ENCODE measurements around the gene SNRNP48. TPM values are rescaled to one million over a fixed set of nuclear protein-coding genes. Genes with fewer than 3 reads are reported as not detected.

SNRNP48 gene
- total RNA-seq, 1 donor from 2014 or later = 9.6 TPM

DNA sequence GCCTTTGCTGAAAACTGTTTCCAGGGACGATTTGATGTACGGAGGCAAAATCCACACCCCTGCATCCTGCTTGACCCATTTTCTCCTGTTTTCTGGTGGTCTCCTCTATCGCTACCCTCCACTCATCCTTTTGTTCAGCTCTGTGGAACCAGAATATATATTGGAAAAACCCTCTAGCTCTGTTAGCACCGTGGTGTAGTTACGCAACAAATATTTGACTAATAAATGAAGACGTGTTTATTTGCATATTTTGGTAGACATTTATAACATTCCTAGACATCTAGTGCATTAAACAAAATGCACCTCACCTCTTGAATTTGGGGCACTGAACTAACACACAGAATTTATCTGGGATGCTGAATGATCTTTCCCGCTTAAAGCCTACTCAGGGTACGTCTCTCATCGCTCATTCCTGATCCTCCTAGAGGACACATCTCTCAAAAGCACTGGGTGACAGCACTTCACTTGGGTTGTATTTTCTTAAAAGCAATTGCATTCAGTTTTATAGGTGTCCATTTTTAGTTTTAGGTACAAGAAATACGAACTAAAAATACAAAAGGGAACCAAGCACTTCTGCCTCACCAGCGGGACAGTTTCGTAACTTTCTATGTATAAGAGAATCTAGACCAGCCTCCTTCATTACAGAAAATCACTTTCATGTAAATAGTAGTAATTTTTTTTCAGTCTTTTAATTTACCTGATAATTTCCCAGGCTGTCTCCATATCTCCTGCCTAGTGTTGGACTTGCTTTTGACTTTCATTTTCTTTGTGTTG lies 59.2 kb downstream of the SNRNP48 start:
- Histone ChIP-seq H3K27ac (no peak overlapping the region), H3K4me3 (no peak overlapping the region), H3K27me3 (peaks cover 3% of the 10 kb centered on the region), H3K4me1 (no peaks in the 10 kb centered on the region), H3K36me3 (no peaks in the 10 kb centered on the region), H3K9me3 (no peaks in the 10 kb centered on the region)
- intact Hi-C loops (cut with DNase I) = no loop called here
- TF ChIP-seq, protein P1, sequence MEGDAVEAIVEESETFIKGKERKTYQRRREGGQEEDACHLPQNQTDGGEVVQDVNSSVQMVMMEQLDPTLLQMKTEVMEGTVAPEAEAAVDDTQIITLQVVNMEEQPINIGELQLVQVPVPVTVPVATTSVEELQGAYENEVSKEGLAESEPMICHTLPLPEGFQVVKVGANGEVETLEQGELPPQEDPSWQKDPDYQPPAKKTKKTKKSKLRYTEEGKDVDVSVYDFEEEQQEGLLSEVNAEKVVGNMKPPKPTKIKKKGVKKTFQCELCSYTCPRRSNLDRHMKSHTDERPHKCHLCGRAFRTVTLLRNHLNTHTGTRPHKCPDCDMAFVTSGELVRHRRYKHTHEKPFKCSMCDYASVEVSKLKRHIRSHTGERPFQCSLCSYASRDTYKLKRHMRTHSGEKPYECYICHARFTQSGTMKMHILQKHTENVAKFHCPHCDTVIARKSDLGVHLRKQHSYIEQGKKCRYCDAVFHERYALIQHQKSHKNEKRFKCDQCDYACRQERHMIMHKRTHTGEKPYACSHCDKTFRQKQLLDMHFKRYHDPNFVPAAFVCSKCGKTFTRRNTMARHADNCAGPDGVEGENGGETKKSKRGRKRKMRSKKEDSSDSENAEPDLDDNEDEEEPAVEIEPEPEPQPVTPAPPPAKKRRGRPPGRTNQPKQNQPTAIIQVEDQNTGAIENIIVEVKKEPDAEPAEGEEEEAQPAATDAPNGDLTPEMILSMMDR (IDR thresholded peaks at IDR 0.05) = no peak
- no peak for TF ChIP-seq POLR2AphosphoS5 (IDR thresholded peaks at IDR 0.05; ENCODE audit: insufficient read depth in 1 of 2, low read depth in 1 of 2)
- TF ChIP-seq POLR2A (IDR thresholded peaks at IDR 0.05) = no peak
- DNase-seq (ENCODE audit: extremely low spot score in 2 of 2) = no peak

DNA sequence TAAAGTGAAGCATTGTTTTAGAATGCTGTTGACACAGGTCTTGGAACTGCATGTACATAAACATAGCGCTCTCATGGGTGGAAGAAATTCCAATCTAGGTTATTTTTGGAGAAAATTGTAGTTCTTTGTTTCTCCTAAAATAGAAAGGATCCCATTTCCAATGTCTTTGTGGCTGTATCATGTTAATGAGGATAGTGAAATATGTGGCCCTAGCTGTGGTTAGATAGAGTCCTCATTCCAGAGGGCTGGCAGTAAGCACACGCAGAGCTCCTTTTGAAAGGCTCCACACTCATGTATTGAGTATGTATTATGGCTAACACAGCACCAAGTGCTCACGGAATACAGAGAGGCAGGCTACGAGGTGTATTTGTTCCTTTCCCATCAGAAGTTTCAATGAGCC lies 60.9 kb downstream of the SNRNP48 start:
- H3K9me3 ChIP-seq = no peaks in the 10 kb centered on the region
- no peak overlapping the region for H3K27ac ChIP-seq
- H3K4me3 ChIP-seq = no peak overlapping the region
- H3K36me3 ChIP-seq = no peaks in the 10 kb centered on the region
- TF ChIP-seq, protein P1 (IDR thresholded peaks at IDR 0.05) = no peak
- no peak for TF ChIP-seq POLR2AphosphoS5 (IDR thresholded peaks at IDR 0.05; ENCODE audit: insufficient read depth in 1 of 2, low read depth in 1 of 2)
- TF ChIP-seq POLR2A (IDR thresholded peaks at IDR 0.05) = no peak
- H3K4me1 ChIP-seq = no peaks in the 10 kb centered on the region
- H3K27me3 ChIP-seq = peaks cover 3% of the 10 kb centered on the region
- intact Hi-C loops (cut with DNase I) = no loop called here
- DNase-seq (ENCODE audit: extremely low spot score in 2 of 2) = no peak

DNA sequence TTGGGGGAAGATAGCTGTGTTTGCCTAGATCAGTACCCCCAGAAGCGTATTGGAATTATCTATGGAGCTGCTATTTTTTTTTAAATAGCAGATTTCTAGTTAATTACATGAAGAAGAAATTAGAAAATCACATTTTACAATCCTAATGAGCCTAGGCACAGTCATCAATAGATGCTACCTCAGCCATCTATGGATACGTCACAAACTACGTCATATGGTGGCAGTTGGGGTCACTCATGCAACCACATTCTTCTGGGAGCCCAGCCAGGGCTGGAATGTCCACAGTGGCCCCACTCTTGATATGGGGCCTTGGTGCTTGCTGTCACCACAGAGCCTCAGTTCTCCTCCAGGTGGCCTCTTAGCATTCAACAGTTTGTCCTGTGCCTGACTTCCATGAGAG lies 63.0 kb downstream of the SNRNP48 start:
- no peak overlapping the region for H3K27ac ChIP-seq
- H3K27me3 ChIP-seq = peaks cover 3% of the 10 kb centered on the region
- DNase-seq (ENCODE audit: extremely low spot score in 2 of 2) = no peak
- H3K4me1 ChIP-seq = no peaks in the 10 kb centered on the region
- TF ChIP-seq, protein P1 (IDR thresholded peaks at IDR 0.05) = no peak
- TF ChIP-seq POLR2AphosphoS5 (IDR thresholded peaks at IDR 0.05; ENCODE audit: insufficient read depth in 1 of 2, low read depth in 1 of 2) = no peak
- TF ChIP-seq POLR2A (IDR thresholded peaks at IDR 0.05) = no peak
- H3K9me3 ChIP-seq = no peaks in the 10 kb centered on the region
- no peaks in the 10 kb centered on the region for H3K36me3 ChIP-seq
- no peak overlapping the region for H3K4me3 ChIP-seq
- intact Hi-C loops (cut with DNase I) = no loop called here

DNA sequence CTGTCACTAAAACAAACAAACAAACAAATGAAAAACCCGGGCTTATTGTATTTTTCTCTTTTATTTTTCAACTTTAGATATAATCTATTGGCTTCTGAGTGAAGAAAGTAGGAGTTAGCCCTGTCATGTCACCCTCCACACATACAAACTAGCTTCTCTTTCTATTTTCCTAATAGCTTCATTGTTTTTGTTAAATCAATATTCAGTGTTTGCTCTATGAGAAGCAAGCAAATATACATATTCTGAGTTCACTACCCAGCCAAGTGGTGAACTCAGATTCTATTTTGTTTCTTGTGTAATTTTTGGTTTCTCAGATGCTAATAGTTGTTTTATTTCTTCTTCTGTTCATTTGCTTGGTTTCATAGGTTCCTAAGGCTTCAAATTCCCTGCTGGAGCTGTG lies 66.4 kb downstream of the SNRNP48 start:
- Histone ChIP-seq H3K27me3 (no peaks in the 10 kb centered on the region), H3K27ac (no peak overlapping the region), H3K4me3 (no peak overlapping the region), H3K9me3 (no peaks in the 10 kb centered on the region), H3K36me3 (no peaks in the 10 kb centered on the region), H3K4me1 (no peaks in the 10 kb centered on the region)
- DNase-seq (ENCODE audit: extremely low spot score in 2 of 2) = no peak
- intact Hi-C loops (cut with DNase I) = no loop called here
- TF ChIP-seq POLR2AphosphoS5 (IDR thresholded peaks at IDR 0.05; ENCODE audit: insufficient read depth in 1 of 2, low read depth in 1 of 2) (no peak), POLR2A (IDR thresholded peaks at IDR 0.05) (no peak)
- TF ChIP-seq, protein P1 (IDR thresholded peaks at IDR 0.05) = no peak

DNA sequence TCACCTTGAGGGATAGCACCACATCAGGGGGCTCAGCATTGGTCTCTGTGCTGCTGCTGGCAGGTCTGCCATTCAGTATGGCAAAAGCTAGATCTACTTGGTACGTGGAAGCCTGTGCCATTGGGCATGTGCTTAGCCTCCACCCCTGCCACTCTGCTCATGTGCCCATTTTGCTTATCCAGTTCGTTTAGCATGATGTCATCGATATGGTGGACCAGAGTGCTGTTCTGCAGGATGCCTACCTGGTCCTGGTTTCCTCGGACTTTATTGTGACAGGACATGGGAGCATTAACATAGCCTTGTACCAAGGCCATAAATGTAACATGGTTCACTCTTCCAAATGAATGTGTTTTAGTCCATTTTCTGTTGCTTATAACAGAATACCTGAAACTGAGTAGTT lies 68.5 kb downstream of the SNRNP48 start:
- intact Hi-C loops (cut with DNase I) = no loop called here
- H3K27me3 ChIP-seq = no peaks in the 10 kb centered on the region
- DNase-seq (ENCODE audit: extremely low spot score in 2 of 2) = no peak
- TF ChIP-seq POLR2A (IDR thresholded peaks at IDR 0.05) = no peak
- TF ChIP-seq POLR2AphosphoS5 (IDR thresholded peaks at IDR 0.05; ENCODE audit: insufficient read depth in 1 of 2, low read depth in 1 of 2) = no peak
- TF ChIP-seq, protein P1 (IDR thresholded peaks at IDR 0.05) = no peak
- no peak overlapping the region for H3K27ac ChIP-seq
- no peaks in the 10 kb centered on the region for H3K36me3 ChIP-seq
- no peaks in the 10 kb centered on the region for H3K4me1 ChIP-seq
- no peak overlapping the region for H3K4me3 ChIP-seq
- H3K9me3 ChIP-seq = no peaks in the 10 kb centered on the region

Data from vagina (tissue), 2 donors.